ENCODE results near the gene MCF2L2. TPM values are rescaled to one million over a fixed set of nuclear protein-coding genes. Genes with fewer than 3 reads are reported as not detected.

MCF2L2 gene
- total RNA-seq, 1 experiment from 2014 or later: 1.7 TPM

DNA sequence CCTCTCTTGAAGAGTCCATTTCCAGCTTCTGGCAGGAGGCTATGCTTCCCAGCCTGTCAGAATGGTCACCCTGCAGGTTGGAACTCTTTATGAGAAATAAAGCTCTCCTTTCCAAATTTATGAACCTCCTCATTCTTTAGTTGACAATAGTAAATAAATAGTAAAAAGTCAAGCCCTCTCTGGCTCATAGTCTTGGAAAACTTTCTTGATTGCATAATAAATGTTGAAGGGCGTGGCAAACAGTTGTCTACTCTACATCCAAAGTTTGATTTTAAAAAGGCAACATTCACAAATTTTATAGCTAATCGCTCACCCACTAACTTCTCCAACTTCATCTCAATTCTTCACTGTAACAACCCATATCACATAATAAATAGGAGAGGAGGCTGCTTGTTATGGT is 58.8 kb downstream of the MCF2L2 start:
- Histone ChIP-seq H2AFZ (no peak overlapping the region), H3K27ac (peak overlapping the region; percentile 97), H3K4me1 (replicated peaks; ENCODE audit: insufficient read depth) (peaks cover 47% of the 10 kb centered on the region), H3K4me3 (no peak overlapping the region), H3K79me2 (ENCODE audit: low read depth) (no peaks in the 10 kb centered on the region), H3K36me3 (ENCODE audit: low read depth) (no peaks in the 10 kb centered on the region), H3K4me2 (peak overlapping the region; percentile 77), H3K9me3 (ENCODE audit: insufficient read depth, low read depth) (no peaks in the 10 kb centered on the region; the same call in 1 of the 2 replicates), H4K20me1 (ENCODE audit: insufficient read depth) (no peaks in the 10 kb centered on the region), H3K27me3 (ENCODE audit: insufficient read depth, low read depth) (no peaks in the 10 kb centered on the region), H3K9me2 (ENCODE audit: insufficient read depth) (peaks cover 7% of the 10 kb centered on the region; the same call in 1 of the 2 replicates), H3F3A (ENCODE audit: insufficient read depth, low read depth) (peaks cover 40% of the 10 kb centered on the region)
- TF ChIP-seq EZH2 (IDR thresholded peaks at IDR 0.05; ENCODE audit: low read depth): no peak
- TF ChIP-seq, protein P1, sequence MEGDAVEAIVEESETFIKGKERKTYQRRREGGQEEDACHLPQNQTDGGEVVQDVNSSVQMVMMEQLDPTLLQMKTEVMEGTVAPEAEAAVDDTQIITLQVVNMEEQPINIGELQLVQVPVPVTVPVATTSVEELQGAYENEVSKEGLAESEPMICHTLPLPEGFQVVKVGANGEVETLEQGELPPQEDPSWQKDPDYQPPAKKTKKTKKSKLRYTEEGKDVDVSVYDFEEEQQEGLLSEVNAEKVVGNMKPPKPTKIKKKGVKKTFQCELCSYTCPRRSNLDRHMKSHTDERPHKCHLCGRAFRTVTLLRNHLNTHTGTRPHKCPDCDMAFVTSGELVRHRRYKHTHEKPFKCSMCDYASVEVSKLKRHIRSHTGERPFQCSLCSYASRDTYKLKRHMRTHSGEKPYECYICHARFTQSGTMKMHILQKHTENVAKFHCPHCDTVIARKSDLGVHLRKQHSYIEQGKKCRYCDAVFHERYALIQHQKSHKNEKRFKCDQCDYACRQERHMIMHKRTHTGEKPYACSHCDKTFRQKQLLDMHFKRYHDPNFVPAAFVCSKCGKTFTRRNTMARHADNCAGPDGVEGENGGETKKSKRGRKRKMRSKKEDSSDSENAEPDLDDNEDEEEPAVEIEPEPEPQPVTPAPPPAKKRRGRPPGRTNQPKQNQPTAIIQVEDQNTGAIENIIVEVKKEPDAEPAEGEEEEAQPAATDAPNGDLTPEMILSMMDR (conservative IDR thresholded peaks at IDR 0.05): no peak
- BruUV-seq (replicated peaks): no TSS peak
- intact Hi-C loops (cut with micrococcal nuclease; ENCODE audit: unreplicated experiment): no loop called here
- CTCF ChIA-PET: interaction anchor here (0.6 kb wide), 1 partner anchor 185 kb away, joined by 5 read pairs; no protein-coding TSS in a partner anchor
- DNase-seq: peak in 1 of 2 experiments; percentile 39
- POLR2A ChIA-PET (ENCODE audit: unreplicated experiment): interaction anchor here (0.5 kb wide), 1 partner anchor 251 kb away, joined by 14 read pairs; no protein-coding TSS in a partner anchor

DNA sequence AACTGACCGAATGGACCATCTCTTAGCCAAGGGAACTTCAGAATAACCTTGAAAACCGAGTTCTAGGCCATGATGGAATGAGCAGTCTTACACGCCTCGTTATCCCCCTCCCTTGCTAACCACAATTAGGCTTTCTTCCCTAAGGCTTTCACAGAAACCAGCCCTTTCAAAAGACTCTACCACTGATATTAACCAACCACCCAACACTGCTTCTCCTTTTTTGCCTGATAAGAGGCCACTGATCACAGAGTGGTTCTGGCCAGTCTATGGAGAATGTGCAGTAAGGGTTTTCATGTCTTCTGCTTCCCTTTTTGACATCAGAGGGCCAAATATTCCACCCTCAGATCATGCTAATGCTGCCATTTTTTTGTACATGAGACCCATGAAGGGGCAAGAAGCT is 59.3 kb downstream of the MCF2L2 start:
- BruUV-seq (replicated peaks): no TSS peak

DNA sequence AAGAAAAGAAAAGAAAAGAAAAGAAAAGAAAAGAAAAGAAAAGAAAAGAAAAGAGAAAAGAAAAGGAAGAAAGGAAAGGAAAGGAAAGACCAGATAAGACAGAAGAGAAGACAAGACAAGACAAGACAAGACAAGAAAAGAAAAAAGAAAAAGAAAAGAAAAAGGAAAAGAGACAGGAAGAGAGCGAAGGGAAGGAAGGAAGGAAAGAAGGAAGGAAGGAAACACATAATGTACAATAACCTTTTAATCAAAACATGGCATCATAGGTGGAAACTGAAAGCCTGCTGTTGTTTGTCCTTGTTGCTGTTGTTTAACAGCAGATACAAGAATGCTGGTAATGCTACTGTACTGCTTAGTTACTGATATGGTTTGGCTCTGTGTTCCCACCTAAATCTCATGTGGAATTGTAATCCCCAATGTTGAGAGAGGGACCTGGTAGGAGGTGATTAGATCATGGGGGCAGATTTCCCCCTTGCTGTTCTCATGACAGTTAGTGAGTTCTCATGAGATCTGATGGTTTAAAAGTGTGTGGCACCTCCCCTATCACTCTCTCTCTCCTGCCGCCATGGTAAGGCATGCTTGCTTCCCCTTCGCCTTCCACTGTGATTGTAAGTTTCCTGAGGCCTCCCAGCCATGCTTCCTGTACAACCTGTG is 67.3 kb downstream of the MCF2L2 start:
- no peak overlapping the region for H3K27ac ChIP-seq
- H3K9me2 ChIP-seq (ENCODE audit: insufficient read depth): 0 out of 2 replicates have a peak, but pooled peaks cover 5% of the 10 kb centered on the region
- no peaks in the 10 kb centered on the region for H3K36me3 ChIP-seq (ENCODE audit: low read depth)
- no peak overlapping the region for H3K4me3 ChIP-seq
- no peaks in the 10 kb centered on the region for H3K4me1 ChIP-seq (replicated peaks; ENCODE audit: insufficient read depth)
- H3K9me3 ChIP-seq (ENCODE audit: insufficient read depth, low read depth): no peaks in the 10 kb centered on the region
- intact Hi-C loops (cut with micrococcal nuclease; ENCODE audit: unreplicated experiment): no loop called here
- no peaks in the 10 kb centered on the region for H3K27me3 ChIP-seq (ENCODE audit: insufficient read depth, low read depth)
- H3K79me2 ChIP-seq (ENCODE audit: low read depth): no peaks in the 10 kb centered on the region
- no peak for DNase-seq
- H3F3A ChIP-seq (ENCODE audit: insufficient read depth, low read depth): no peaks in the 10 kb centered on the region
- H2AFZ ChIP-seq: no peak overlapping the region
- ChIA-PET POLR2A (ENCODE audit: unreplicated experiment) (no interaction called here), CTCF (no interaction called here)
- no peak overlapping the region for H3K4me2 ChIP-seq
- no peaks in the 10 kb centered on the region for H4K20me1 ChIP-seq (ENCODE audit: insufficient read depth)
- TF ChIP-seq, protein P1 (conservative IDR thresholded peaks at IDR 0.05): no peak
- no TSS peak for BruUV-seq (replicated peaks)

More for the DNA sequence above, 59.3 kb downstream of the MCF2L2 start:
- Histone ChIP-seq H4K20me1 (ENCODE audit: insufficient read depth) (no peaks in the 10 kb centered on the region), H3F3A (ENCODE audit: insufficient read depth, low read depth) (peaks cover 40% of the 10 kb centered on the region), H3K27me3 (ENCODE audit: insufficient read depth, low read depth) (no peaks in the 10 kb centered on the region), H3K36me3 (ENCODE audit: low read depth) (no peaks in the 10 kb centered on the region), H3K4me2 (peak overlapping the region; percentile 77), H3K27ac (peak overlapping the region; percentile 97), H3K9me2 (ENCODE audit: insufficient read depth) (peaks cover 7% of the 10 kb centered on the region; the same call in 1 of the 2 replicates), H2AFZ (no peak overlapping the region), H3K79me2 (ENCODE audit: low read depth) (no peaks in the 10 kb centered on the region), H3K4me1 (replicated peaks; ENCODE audit: insufficient read depth) (peaks cover 47% of the 10 kb centered on the region), H3K9me3 (ENCODE audit: insufficient read depth, low read depth) (no peaks in the 10 kb centered on the region; the same call in 1 of the 2 replicates), H3K4me3 (no peak overlapping the region)
- DNase-seq: no peak
- TF ChIP-seq, protein P1 (conservative IDR thresholded peaks at IDR 0.05): no peak
- TF ChIP-seq EZH2 (IDR thresholded peaks at IDR 0.05; ENCODE audit: low read depth): no peak
- intact Hi-C loops (cut with micrococcal nuclease; ENCODE audit: unreplicated experiment): no loop called here
- ChIA-PET POLR2A (ENCODE audit: unreplicated experiment) (no interaction called here), CTCF (interaction anchor here (0.6 kb wide), 1 partner anchor 185 kb away, joined by 5 read pairs; no protein-coding TSS in a partner anchor)
